ENCODE measurements around the gene PTPRE. TPM values are rescaled to one million over a fixed set of nuclear protein-coding genes. Genes with fewer than 3 reads are reported as not detected.

The PTPRE gene
- polyA plus RNA-seq, 1 of the 3 experiments (the other 2 are of a cell fraction) = 11.8 TPM

- Histone ChIP-seq H3K9ac (no peak overlapping the region), H2AFZ (ENCODE audit: low read depth) (no peak overlapping the region), H3K9me2 (no peaks in the 10 kb centered on the region), H3K27me3 (ENCODE audit: insufficient read depth) (no peaks in the 10 kb centered on the region), H3F3A (replicated peaks; ENCODE audit: insufficient read depth) (peaks cover 15% of the 10 kb centered on the region), H4K20me1 (ENCODE audit: insufficient read depth) (no peaks in the 10 kb centered on the region), H3K4me3 (ENCODE audit: low read depth in 2 of 2, low read length in 1 of 2) (no peak overlapping the region), H3K36me3 (replicated peaks in 1 of 2; ENCODE audit: control insufficient read depth in 1 of 2, insufficient read depth in 2 of 2, low read length in 1 of 2) (no peaks in the 10 kb centered on the region), H3K79me2 (ENCODE audit: insufficient read depth) (no peaks in the 10 kb centered on the region), H3K27ac (ENCODE audit: low read depth in 2 of 2, low read length in 1 of 2) (no peak overlapping the region), H3K9me3 (no peaks in the 10 kb centered on the region), H3K4me1 (ENCODE audit: control insufficient read depth in 1 of 2, insufficient read depth in 2 of 2, low read depth in 1 of 2, low read length in 1 of 2) (peaks cover 22 to 28% of the 10 kb centered on the region in 2 experiments; a peak in 3 of 4 replicates), H3K4me2 (no peak overlapping the region)
- TF ChIP-seq EP300 (IDR thresholded peaks at IDR 0.05; ENCODE audit: borderline replicate concordance in 1 of 2, low read depth in 1 of 2, low read length in 1 of 2) (no peak), MAX (IDR thresholded peaks at IDR 0.05; ENCODE audit: low read depth) (no peak), JUND (IDR thresholded peaks at IDR 0.05) (no peak), POLR2AphosphoS5 (IDR thresholded peaks at IDR 0.05; ENCODE audit: low read depth, low read length) (no peak)
- DNase-seq = no peak
- ChIA-PET POLR2A (no interaction called here), CTCF (interaction anchor here (1.0 to 12.4 kb wide), 5 partner anchors 11 to 121 kb away, joined by 3 to 124 read pairs (median 6); partner anchors contain the start of gene PTPRE)
- WGBS (ENCODE audit: low lambda C conversion rate) = 98% methylated on average over 9 of the region's 9 CpGs
Observed at GRCh38 chr10:127974911-127975310, 68.0 kb downstream of the PTPRE start.

GRCh38 chr10:127976286-127976685 is 69.4 kb downstream of the PTPRE start:
- ChIA-PET CTCF (interaction anchor here (0.7 to 12.4 kb wide), 9 partner anchors 10 to 261 kb away, joined by 3 to 124 read pairs (median 3); partner anchors contain the start of gene PTPRE), POLR2A (no interaction called here)
- TF ChIP-seq MXI1 (IDR thresholded peaks at IDR 0.05; ENCODE audit: low read depth, low read length) (peak; percentile 27; the same call in 1 of the 2 replicates), PBX3 (IDR thresholded peaks at IDR 0.05) (no peak)
- no peaks in the 10 kb centered on the region for H3K9me2 ChIP-seq
- peak overlapping the region; percentile 34; the same call in 1 of the 2 replicates for H3K9ac ChIP-seq
- peaks cover 15% of the 10 kb centered on the region for H3F3A ChIP-seq (replicated peaks; ENCODE audit: insufficient read depth)
- no peaks in the 10 kb centered on the region for H4K20me1 ChIP-seq (ENCODE audit: insufficient read depth)
- H3K36me3 ChIP-seq (replicated peaks in 1 of 2; ENCODE audit: control insufficient read depth in 1 of 2, insufficient read depth in 2 of 2, low read length in 1 of 2) = no peaks in the 10 kb centered on the region
- no peak overlapping the region for H3K4me3 ChIP-seq (ENCODE audit: low read depth in 2 of 2, low read length in 1 of 2)
- 0 out of 2 replicates have a peak overlapping the region, but pooled peaks have one; percentile 3 for H2AFZ ChIP-seq (ENCODE audit: low read depth)
- H3K79me2 ChIP-seq (ENCODE audit: insufficient read depth) = no peaks in the 10 kb centered on the region
- peaks cover 22 to 28% of the 10 kb centered on the region in 2 experiments; a peak in 3 of 4 replicates for H3K4me1 ChIP-seq (ENCODE audit: control insufficient read depth in 1 of 2, insufficient read depth in 2 of 2, low read depth in 1 of 2, low read length in 1 of 2)
- H3K27me3 ChIP-seq (ENCODE audit: insufficient read depth) = no peaks in the 10 kb centered on the region
- H3K4me2 ChIP-seq = peak overlapping the region; percentile 73; the same call in 1 of the 2 replicates
- no peaks in the 10 kb centered on the region for H3K9me3 ChIP-seq
- 37% methylated on average over 7 of the region's 7 CpGs for WGBS (ENCODE audit: low lambda C conversion rate)
- H3K27ac ChIP-seq (ENCODE audit: low read depth in 2 of 2, low read length in 1 of 2) = peak overlapping the region; percentile 72 to 82
- DNase-seq = no peak

GRCh38 chr10:127976701-127977356 is 69.9 kb downstream of the PTPRE start:
- Histone ChIP-seq H3K9me3 (no peaks in the 10 kb centered on the region), H3K4me2 (peak overlapping the region; percentile 73), H3K4me3 (ENCODE audit: low read depth in 2 of 2, low read length in 1 of 2) (peak overlapping the region in 1 of 2 experiments; percentile 4; a peak in 1 of 4 replicates), H3K79me2 (ENCODE audit: insufficient read depth) (no peaks in the 10 kb centered on the region), H3K9ac (peak overlapping the region; percentile 63; the same call in 1 of the 2 replicates), H3F3A (replicated peaks; ENCODE audit: insufficient read depth) (peaks cover 15% of the 10 kb centered on the region), H3K9me2 (no peaks in the 10 kb centered on the region), H3K36me3 (replicated peaks in 1 of 2; ENCODE audit: control insufficient read depth in 1 of 2, insufficient read depth in 2 of 2, low read length in 1 of 2) (no peaks in the 10 kb centered on the region), H3K4me1 (ENCODE audit: control insufficient read depth in 1 of 2, insufficient read depth in 2 of 2, low read depth in 1 of 2, low read length in 1 of 2) (peaks cover 22 to 28% of the 10 kb centered on the region in 2 experiments; a peak in 3 of 4 replicates), H2AFZ (ENCODE audit: low read depth) (0 out of 2 replicates have a peak overlapping the region, but pooled peaks have one; percentile 3), H3K27ac (ENCODE audit: low read depth in 2 of 2, low read length in 1 of 2) (peak overlapping the region; percentile 72 to 82), H4K20me1 (ENCODE audit: insufficient read depth) (no peaks in the 10 kb centered on the region), H3K27me3 (ENCODE audit: insufficient read depth) (no peaks in the 10 kb centered on the region)
- 42% methylated on average over 8 of the region's 8 CpGs for WGBS (ENCODE audit: low lambda C conversion rate)
- ChIA-PET CTCF (interaction anchor here (0.8 to 12.4 kb wide), 7 partner anchors 9 to 261 kb away, joined by 3 to 124 read pairs (median 4); partner anchors contain the start of gene PTPRE), POLR2A (no interaction called here)
- peak; percentile 46 for DNase-seq
- TF ChIP-seq JUND (IDR thresholded peaks at IDR 0.05) (0 out of 2 replicates have a peak, but pooled peaks have one; percentile 25), RFX5 (IDR thresholded peaks at IDR 0.05; ENCODE audit: low read length) (no peak), RCOR1 (IDR thresholded peaks at IDR 0.05; ENCODE audit: low read length) (0 out of 2 replicates have a peak, but pooled peaks have one; percentile 16), NFIC (IDR thresholded peaks at IDR 0.05; ENCODE audit: borderline replicate concordance) (no peak)
